C4-2B (cell line): ENCODE results near the gene PRELID1.

ENCODE experiments used
- CTCF ChIP-seq: fragments of 450-650 bp; conservative IDR thresholded peaks from 2 replicates; pipeline ENCODE4 v1.5.1; 2017; ENCODE audit warnings: mild to moderate bottlenecking
- ZFX ChIP-seq: fragments of 450-650 bp; IDR thresholded peaks from 2 replicates; pipeline ENCODE4 v1.6.1; 2017

- no peak for TF ChIP-seq CTCF
- no peak for TF ChIP-seq ZFX
Measured at GRCh38 chr5:177299697-177300096, 3.9 kb upstream of the PRELID1 start.
